CD4-positive, alpha-beta T cell (primary cell): ENCODE data around the gene ARPC1A. TPM values are rescaled to one million over a fixed set of nuclear protein-coding genes. Genes with fewer than 3 reads are reported as not detected.
A peak's percentile ranks its signal among the peaks of the same experiment; 100 is the strongest.

Experiments used
- ATAC-seq: fragments of 200-7000 bp; cut with Tn5 transposase; one replicate; pipeline ENCODE4 v1.10.0; 2022; ENCODE audit warnings: mild to moderate bottlenecking; ENCODE audit not compliant: poor library complexity
- CTCF ChIA-PET: fragments of 350-600 bp; sonication (Branson Sonifier 250); formaldehyde crosslinking; loops from one replicate; lab custom pipeline; 2021; ENCODE audit warnings: antibody characterized with exemption, inconsistent platforms; lab: Charles Lee
- POLR2A ChIA-PET: fragments of 350-600 bp; sonication (Branson Sonifier 250); formaldehyde crosslinking; loops from one replicate; lab custom pipeline; 2021; ENCODE audit warnings: antibody characterized with exemption, inconsistent platforms; lab: Charles Lee
- DNase-seq, 14 experiments: peaks; one replicate each; pipeline ENCODE4 v3.0.0-alpha.2; 2013 to 2020; ENCODE audit warnings: mixed read lengths in 2 of 14
- H3K27ac ChIP-seq, 2 donors: one replicate each; pipeline versions ENCODE4 v1.5.1 to v1.7.0; 2013; ENCODE audit warnings: low read length in 2 of 2, low read depth in 1 of 2, mild to moderate bottlenecking in 1 of 2
- H3K27me3 ChIP-seq, 2 experiments: 1 replicate in 1 of 2; 2 replicates in 1 of 2; pipeline versions ENCODE4 v1.6.1 to v1.7.0; 2013; ENCODE audit warnings: low read length in 2 of 2, control low read depth in 1 of 2, mild to moderate bottlenecking in 1 of 2, moderate library complexity in 1 of 2; ENCODE audit not compliant: insufficient read depth in 2 of 2, control insufficient read depth in 1 of 2
- H3K36me3 ChIP-seq: one replicate; pipeline ENCODE4 v1.6.1; 2013; ENCODE audit warnings: low read length, control low read depth; ENCODE audit not compliant: insufficient read depth
- H3K4me1 ChIP-seq: one replicate; pipeline ENCODE4 v1.6.1; 2013; ENCODE audit warnings: low read length, control low read depth; ENCODE audit not compliant: insufficient read depth
- H3K4me3 ChIP-seq: one replicate; pipeline ENCODE4 v1.5.1; 2013; ENCODE audit warnings: mild to moderate bottlenecking, low read length, moderate library complexity
- H3K9me3 ChIP-seq, 2 experiments: 1 replicate in 1 of 2; 2 replicates in 1 of 2; pipeline versions ENCODE4 v1.6.1 to v1.7.0; 2013; ENCODE audit warnings: low read length in 2 of 2, mild to moderate bottlenecking in 2 of 2, control low read depth in 1 of 2, moderate library complexity in 1 of 2; ENCODE audit not compliant: control insufficient read depth in 1 of 2, insufficient read depth in 1 of 2
- H3K27ac Mint-ChIP-seq: one replicate; pipeline ENCODE4 v1.8.0; 2020; ENCODE audit warnings: mixed read lengths
- H3K27me3 Mint-ChIP-seq: one replicate; pipeline ENCODE4 v1.8.0; 2021; ENCODE audit warnings: mixed read lengths
- H3K36me3 Mint-ChIP-seq: one replicate; pipeline ENCODE4 v1.8.0; 2021; ENCODE audit warnings: low read depth, mixed read lengths
- H3K4me1 Mint-ChIP-seq: one replicate; pipeline ENCODE4 v1.8.0; 2021; ENCODE audit warnings: low read depth, mixed read lengths
- H3K4me3 Mint-ChIP-seq: one replicate; pipeline ENCODE4 v1.8.0; 2020; ENCODE audit warnings: mild to moderate bottlenecking, mixed read lengths
- H3K9me3 Mint-ChIP-seq: one replicate; pipeline ENCODE4 v1.8.0; 2020; ENCODE audit warnings: mixed read lengths
- intact Hi-C, 2 experiments: fragments of 100-400 bp; cut with DNase I in 1 of 2; cut with micrococcal nuclease in 1 of 2; formaldehyde crosslinking; loops; one replicate each; pipeline versions ENCODE4 v1.15.1 to v1.9.0; 2023 to 2025; cut with DNase I, micrococcal nuclease
- total RNA-seq, 174 experiments: library from RNA in 2 of 174; stranded (reverse) in 2 of 174; gene quantifications; one replicate each; pipeline ENCODE4 v1.2.3 and lab custom pipeline; 2021 to 2026
- TF ChIP-seq, protein P1 (sequence below): fragments of 200-600 bp; IDR thresholded peaks from one replicate; pipeline ENCODE4 v1.8.0; 2022; ENCODE audit warnings: antibody characterized with exemption, mild to moderate bottlenecking

The ARPC1A gene
- total RNA-seq, 2 experiments from 2014 or later = 25.3 to 30.4 TPM

DNA sequence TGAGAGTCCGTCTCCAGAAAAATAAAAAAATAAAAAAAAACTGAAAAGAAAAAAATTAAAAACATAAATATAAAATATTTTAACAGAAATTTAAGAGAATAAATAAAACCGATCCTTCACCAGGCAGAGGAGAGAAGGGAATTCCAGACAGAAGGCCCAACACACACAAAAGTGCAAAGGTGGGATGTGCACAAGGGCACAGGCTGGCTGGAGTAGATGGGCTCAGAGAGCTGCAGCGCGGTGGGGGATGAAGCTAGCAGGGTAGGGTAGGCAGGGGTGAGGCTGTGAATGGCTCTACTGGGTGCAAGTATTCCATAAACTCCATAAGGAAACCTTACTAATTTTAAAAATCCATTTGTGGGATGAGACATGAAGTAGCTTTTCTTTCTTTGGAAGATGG, 15.7 kb upstream of the ARPC1A start:
- Histone ChIP-seq H3K4me3 (no peak overlapping the region), H3K4me1 (peaks cover 9% of the 10 kb centered on the region), H3K9me3 (peaks cover 0 to 8% of the 10 kb centered on the region in 2 experiments), H3K27ac (no peak overlapping the region), H3K27me3 (peaks cover 0 to 2% of the 10 kb centered on the region in 2 experiments), H3K36me3 (no peaks in the 10 kb centered on the region)
- ChIA-PET CTCF (no interaction called here), POLR2A (no interaction called here)
- DNase-seq = no peak
- ATAC-seq = no peak
- Mint-ChIP-seq H3K27ac (no peak overlapping the region), H3K4me1 (peaks cover 6% of the 10 kb centered on the region), H3K9me3 (no peaks in the 10 kb centered on the region), H3K4me3 (no peak overlapping the region), H3K36me3 (no peaks in the 10 kb centered on the region), H3K27me3 (peaks cover 14% of the 10 kb centered on the region)
- TF ChIP-seq, protein P1, sequence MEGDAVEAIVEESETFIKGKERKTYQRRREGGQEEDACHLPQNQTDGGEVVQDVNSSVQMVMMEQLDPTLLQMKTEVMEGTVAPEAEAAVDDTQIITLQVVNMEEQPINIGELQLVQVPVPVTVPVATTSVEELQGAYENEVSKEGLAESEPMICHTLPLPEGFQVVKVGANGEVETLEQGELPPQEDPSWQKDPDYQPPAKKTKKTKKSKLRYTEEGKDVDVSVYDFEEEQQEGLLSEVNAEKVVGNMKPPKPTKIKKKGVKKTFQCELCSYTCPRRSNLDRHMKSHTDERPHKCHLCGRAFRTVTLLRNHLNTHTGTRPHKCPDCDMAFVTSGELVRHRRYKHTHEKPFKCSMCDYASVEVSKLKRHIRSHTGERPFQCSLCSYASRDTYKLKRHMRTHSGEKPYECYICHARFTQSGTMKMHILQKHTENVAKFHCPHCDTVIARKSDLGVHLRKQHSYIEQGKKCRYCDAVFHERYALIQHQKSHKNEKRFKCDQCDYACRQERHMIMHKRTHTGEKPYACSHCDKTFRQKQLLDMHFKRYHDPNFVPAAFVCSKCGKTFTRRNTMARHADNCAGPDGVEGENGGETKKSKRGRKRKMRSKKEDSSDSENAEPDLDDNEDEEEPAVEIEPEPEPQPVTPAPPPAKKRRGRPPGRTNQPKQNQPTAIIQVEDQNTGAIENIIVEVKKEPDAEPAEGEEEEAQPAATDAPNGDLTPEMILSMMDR = no peak
- intact Hi-C loops = loop anchor here in 1 of 2 experiments (5.0 kb wide), 1 partner anchor 878 kb away; no protein-coding TSS in a partner anchor

GRCh38 chr7:99311702-99312101, 14.0 kb upstream of the ARPC1A start:
- no peaks in the 10 kb centered on the region for H3K9me3 Mint-ChIP-seq
- no peaks in the 10 kb centered on the region for H3K36me3 ChIP-seq
- H3K27me3 Mint-ChIP-seq = peaks cover 14% of the 10 kb centered on the region
- TF ChIP-seq, protein P1 = no peak
- ATAC-seq (no peak), DNase-seq (no peak)
- peaks cover 0 to 2% of the 10 kb centered on the region in 2 experiments for H3K27me3 ChIP-seq
- ChIA-PET CTCF (interaction anchor here (1.4 kb wide), 1 partner anchor 266 kb away, joined by 3 read pairs; no protein-coding TSS in a partner anchor), POLR2A (no interaction called here)
- H3K4me3 Mint-ChIP-seq = no peak overlapping the region
- H3K27ac Mint-ChIP-seq = no peak overlapping the region
- peaks cover 6% of the 10 kb centered on the region for H3K4me1 Mint-ChIP-seq
- H3K27ac ChIP-seq = no peak overlapping the region
- H3K9me3 ChIP-seq = peaks cover 0 to 8% of the 10 kb centered on the region in 2 experiments
- peaks cover 9% of the 10 kb centered on the region for H3K4me1 ChIP-seq
- no peak overlapping the region for H3K4me3 ChIP-seq
- intact Hi-C loops = loop anchor here in 1 of 2 experiments (5.0 kb wide), 1 partner anchor 879 kb away; no protein-coding TSS in a partner anchor
- H3K36me3 Mint-ChIP-seq = no peaks in the 10 kb centered on the region

- peak; percentile 60 to 84 (median 67) for DNase-seq
- intact Hi-C loops = loop anchor here (1.0 to 5.0 kb wide), 2 partner anchors 272 to 880 kb away; no protein-coding TSS in a partner anchor
- H3K9me3 Mint-ChIP-seq = no peaks in the 10 kb centered on the region
- CTCF ChIA-PET = interaction anchor here (0.7 to 1.8 kb wide), 4 partner anchors 16 to 433 kb away, joined by 3 to 4 read pairs (median 3); no protein-coding TSS in a partner anchor
- peak overlapping the region; percentile 22 for H3K4me3 ChIP-seq
- peaks cover 0 to 2% of the 10 kb centered on the region in 2 experiments for H3K27me3 ChIP-seq
- peaks cover 14% of the 10 kb centered on the region for H3K27me3 Mint-ChIP-seq
- POLR2A ChIA-PET = no interaction called here
- no peaks in the 10 kb centered on the region for H3K36me3 Mint-ChIP-seq
- peaks cover 0 to 8% of the 10 kb centered on the region in 2 experiments for H3K9me3 ChIP-seq
- ATAC-seq = peak; percentile 85
- H3K4me3 Mint-ChIP-seq = peak overlapping the region; percentile 48
- TF ChIP-seq, protein P1 = peak; percentile 85
- H3K36me3 ChIP-seq = no peaks in the 10 kb centered on the region
- H3K4me1 ChIP-seq = peaks cover 9% of the 10 kb centered on the region
- no peak overlapping the region for H3K27ac Mint-ChIP-seq
- no peak overlapping the region for H3K27ac ChIP-seq
- H3K4me1 Mint-ChIP-seq = peaks cover 6% of the 10 kb centered on the region
Measured at GRCh38 chr7:99312316-99313203, 13.1 kb upstream of the ARPC1A start.
